ENCODE data around the gene ZC3H12D.
"Not testable (repeated sequence)": the region's sequence is repeated elsewhere in the genome, so short reads cannot be mapped to it uniquely, and the experiment has no call there.

GRCh38 chr6:149494810-149495209, 10.0 kb upstream of the ZC3H12D start:
- TF ChIP-seq CTCF (IDR thresholded peaks at IDR 0.05; ENCODE audit: low read depth, low read length, poor library complexity, severe bottlenecking); EZH2phosphoT487 (IDR thresholded peaks at IDR 0.05; ENCODE audit: borderline replicate concordance, low read length): not testable (repeated sequence)

Data from DOHH2 (cell line).